ENCODE measurements around the gene FBXL7. TPM values are rescaled to one million over a fixed set of nuclear protein-coding genes. Genes with fewer than 3 reads are reported as not detected.
A peak's percentile ranks its signal among the peaks of the same experiment; 100 is the strongest.

Gene FBXL7
- total and polyA plus RNA-seq, 12 donors, result 8.7 to 33.4 (median 23.5) TPM

- ATAC-seq (no peak), DNase-seq (no peak)
- H3K27ac ChIP-seq, result no peak overlapping the region
- WGBS, 2 donors, result 55 to 63% methylated on average over 1 of the region's 1 CpG
- intact Hi-C loops (cut with DNase I), result loop anchor here in 1 of 10 donors (10.0 kb wide), 1 partner anchor 542 kb away; no protein-coding TSS in a partner anchor
- H3K4me3 ChIP-seq, result no peak overlapping the region
- H3K4me1 ChIP-seq, result peaks cover 0 to 7% (median 0%) of the 10 kb centered on the region in 9 donors
- H3K9me3 ChIP-seq, result peaks cover 0 to 20% (median 3%) of the 10 kb centered on the region in 11 donors
- no peaks in the 10 kb centered on the region for H3K27me3 ChIP-seq
- no peak for TF ChIP-seq CTCF (IDR thresholded peaks at IDR 0.05)
- H3K36me3 ChIP-seq, result no peaks in the 10 kb centered on the region
Observed at GRCh38 chr5:15452781-15453180, 47.2 kb upstream of the FBXL7 start.

DNA sequence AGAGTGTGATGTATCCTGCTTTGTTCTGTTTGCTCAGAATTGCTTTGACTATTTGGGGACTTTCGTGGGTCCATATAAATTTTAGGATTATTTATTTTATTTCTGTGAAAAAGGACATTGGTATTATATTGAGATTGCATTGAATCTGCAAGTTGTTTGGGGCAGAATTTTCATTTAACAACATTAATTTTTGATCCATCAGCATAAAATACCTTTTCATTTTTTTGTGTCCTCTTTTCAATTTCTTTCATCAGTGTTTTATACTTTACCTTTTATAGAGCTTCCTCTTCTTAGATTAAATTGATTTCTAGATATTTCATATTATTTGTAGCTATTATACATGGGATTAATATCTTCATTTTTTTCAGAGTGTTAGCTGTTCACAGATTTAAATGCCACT, 40.8 kb upstream of the FBXL7 start:
- ATAC-seq, result no peak
- Histone ChIP-seq H3K27ac (no peak overlapping the region), H3K9me3 (peaks cover 0 to 24% (median 3%) of the 10 kb centered on the region in 11 donors), H3K4me3 (no peak overlapping the region), H3K4me1 (no peaks in the 10 kb centered on the region), H3K27me3 (no peaks in the 10 kb centered on the region), H3K36me3 (no peaks in the 10 kb centered on the region)
- no peak for DNase-seq
- TF ChIP-seq CTCF (IDR thresholded peaks at IDR 0.05), result no peak
- 86 to 92% methylated on average over 1 of the region's 1 CpG for WGBS, 2 donors
- intact Hi-C loops (cut with DNase I), result loop anchor here in 1 of 10 donors (10.0 kb wide), 1 partner anchor 536 kb away; no protein-coding TSS in a partner anchor

GRCh38 chr5:15463231-15463980, 36.6 kb upstream of the FBXL7 start:
- peaks cover 0 to 10% (median 0%) of the 10 kb centered on the region in 11 donors for H3K9me3 ChIP-seq
- H3K36me3 ChIP-seq, result no peaks in the 10 kb centered on the region
- intact Hi-C loops (cut with DNase I), result loop anchor here in 8 of 10 donors (5.0 to 10.0 kb wide), 4 partner anchors 359 to 994 kb away; no protein-coding TSS in a partner anchor
- H3K4me3 ChIP-seq, result no peak overlapping the region
- ATAC-seq (peak in 2 of 8 donors; percentile 33 to 42), DNase-seq (no peak)
- no peak overlapping the region for H3K27ac ChIP-seq
- no peaks in the 10 kb centered on the region for H3K27me3 ChIP-seq
- WGBS, 2 donors, result 51 to 56% methylated on average over 3 of the region's 3 CpGs
- H3K4me1 ChIP-seq, result no peaks in the 10 kb centered on the region
- peak in 8 of 9 donors; percentile 41 to 68 (median 52) for TF ChIP-seq CTCF (IDR thresholded peaks at IDR 0.05)

GRCh38 chr5:15472116-15472515, 27.9 kb upstream of the FBXL7 start:
- WGBS, 2 donors, result 94 to 96% methylated on average over 8 of the region's 8 CpGs
- Histone ChIP-seq H3K4me1 (no peaks in the 10 kb centered on the region), H3K27me3 (no peaks in the 10 kb centered on the region), H3K9me3 (peaks cover 0 to 14% (median 0%) of the 10 kb centered on the region in 11 donors), H3K27ac (no peak overlapping the region), H3K36me3 (no peaks in the 10 kb centered on the region), H3K4me3 (no peak overlapping the region)
- DNase-seq (no peak), ATAC-seq (no peak)
- intact Hi-C loops (cut with DNase I), result no loop called here
- TF ChIP-seq CTCF (IDR thresholded peaks at IDR 0.05), result no peak

Measured in heart right ventricle (tissue), 16 donors.